Astrocyte (in vitro differentiated cells and primary cell): Measurements from ENCODE around the gene PTH1R.

Source experiments
- EZH2 ChIP-seq: IDR thresholded peaks from 2 replicates; pipeline ENCODE4 v1.6.1; 2012; ENCODE audit warnings: mild to moderate bottlenecking, low read length, inconsistent platforms; ENCODE audit not compliant: insufficient read depth
- TF ChIP-seq, protein P1 (sequence below): IDR thresholded peaks from 2 replicates; pipeline ENCODE4 v1.5.1; 2011; ENCODE audit warnings: low read depth, mild to moderate bottlenecking, inconsistent platforms, low read length, moderate library complexity; ENCODE audit not compliant: insufficient read depth

DNA sequence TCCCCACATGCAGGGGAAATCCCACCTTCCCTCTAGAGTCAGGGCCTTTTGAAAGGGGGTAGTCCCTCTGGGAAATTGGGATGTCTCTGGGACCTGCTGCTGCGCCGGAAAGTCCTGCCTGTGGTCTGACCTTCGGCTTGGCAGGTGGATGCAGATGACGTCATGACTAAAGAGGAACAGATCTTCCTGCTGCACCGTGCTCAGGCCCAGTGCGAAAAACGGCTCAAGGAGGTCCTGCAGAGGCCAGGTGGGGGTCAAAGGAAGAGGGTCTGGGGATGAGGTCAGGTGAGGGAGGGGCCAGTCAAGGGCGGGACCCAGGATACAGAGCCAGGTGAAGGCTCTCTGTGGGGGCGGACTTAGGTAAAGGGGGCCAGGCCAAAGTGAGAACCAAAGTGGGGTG lies 16.2 kb downstream of the PTH1R start:
- TF ChIP-seq, protein P1, sequence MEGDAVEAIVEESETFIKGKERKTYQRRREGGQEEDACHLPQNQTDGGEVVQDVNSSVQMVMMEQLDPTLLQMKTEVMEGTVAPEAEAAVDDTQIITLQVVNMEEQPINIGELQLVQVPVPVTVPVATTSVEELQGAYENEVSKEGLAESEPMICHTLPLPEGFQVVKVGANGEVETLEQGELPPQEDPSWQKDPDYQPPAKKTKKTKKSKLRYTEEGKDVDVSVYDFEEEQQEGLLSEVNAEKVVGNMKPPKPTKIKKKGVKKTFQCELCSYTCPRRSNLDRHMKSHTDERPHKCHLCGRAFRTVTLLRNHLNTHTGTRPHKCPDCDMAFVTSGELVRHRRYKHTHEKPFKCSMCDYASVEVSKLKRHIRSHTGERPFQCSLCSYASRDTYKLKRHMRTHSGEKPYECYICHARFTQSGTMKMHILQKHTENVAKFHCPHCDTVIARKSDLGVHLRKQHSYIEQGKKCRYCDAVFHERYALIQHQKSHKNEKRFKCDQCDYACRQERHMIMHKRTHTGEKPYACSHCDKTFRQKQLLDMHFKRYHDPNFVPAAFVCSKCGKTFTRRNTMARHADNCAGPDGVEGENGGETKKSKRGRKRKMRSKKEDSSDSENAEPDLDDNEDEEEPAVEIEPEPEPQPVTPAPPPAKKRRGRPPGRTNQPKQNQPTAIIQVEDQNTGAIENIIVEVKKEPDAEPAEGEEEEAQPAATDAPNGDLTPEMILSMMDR, result no peak
- no peak for TF ChIP-seq EZH2
